ENCODE results near the gene TMEM232. TPM values are rescaled to one million over a fixed set of nuclear protein-coding genes. Genes with fewer than 3 reads are reported as not detected.

TMEM232 gene
- total and polyA plus RNA-seq, 2 donors (not counting 3 experiments of a cell fraction or from before 2014, with no cell fraction given), result 0.17 to 0.38 TPM

DNA sequence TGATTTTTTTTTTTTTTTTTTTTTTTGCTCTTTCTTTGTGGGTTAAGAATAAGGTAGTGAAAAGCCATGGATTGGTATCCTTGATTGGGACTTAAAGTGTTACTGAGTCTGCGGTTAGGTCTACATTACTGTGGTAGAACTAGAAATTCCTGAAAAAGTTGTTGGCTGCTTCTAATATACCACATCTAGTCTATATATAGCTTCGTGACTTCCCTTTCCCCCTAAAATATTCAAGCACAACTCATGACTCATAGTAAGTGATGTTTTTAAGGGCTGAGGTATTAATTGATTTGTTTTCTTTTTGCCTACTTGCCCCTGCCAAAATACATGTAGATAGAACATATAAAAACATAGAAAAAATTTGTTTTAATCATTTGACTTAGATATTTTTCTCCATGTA lies 247.6 kb downstream of the TMEM232 start:
- Histone ChIP-seq H3K79me2 (ENCODE audit: control insufficient read depth, insufficient read depth, low read length) (no peaks in the 10 kb centered on the region), H3K36me3 (ENCODE audit: control insufficient read depth in 2 of 2, extremely low read depth in 1 of 2, insufficient read depth in 2 of 2, low read length in 2 of 2) (no peaks in the 10 kb centered on the region), H4K20me1 (replicated peaks; ENCODE audit: control insufficient read depth, extremely low read depth, insufficient read depth, low read length) (no peaks in the 10 kb centered on the region), H3K4me3 (replicated peaks in 1 of 3; ENCODE audit: insufficient read depth in 1 of 3, low read depth in 1 of 3, low read length in 3 of 3) (no peak overlapping the region), H3K27me3 (ENCODE audit: control insufficient read depth in 2 of 2, insufficient read depth in 2 of 2, low read length in 2 of 2) (no peaks in the 10 kb centered on the region), H3K9ac (replicated peaks; ENCODE audit: extremely low read depth, insufficient read depth, low read length) (no peak overlapping the region), H3K9me1 (replicated peaks; ENCODE audit: control insufficient read depth, extremely low read depth, insufficient read depth, low read length) (no peaks in the 10 kb centered on the region), H2AFZ (ENCODE audit: low read depth, low read length) (no peak overlapping the region), H3K27ac (ENCODE audit: insufficient read depth, low read depth, low read length) (no peak overlapping the region), H3K4me2 (ENCODE audit: insufficient read depth, low read length) (no peak overlapping the region), H3K9me3 (replicated peaks; ENCODE audit: control insufficient read depth, insufficient read depth, low read length) (no peaks in the 10 kb centered on the region), H3K4me1 (ENCODE audit: control insufficient read depth, extremely low read depth, insufficient read depth, low read length) (no peaks in the 10 kb centered on the region)
- FAIRE-seq (no peak), DNase-seq (ENCODE audit: low read depth, low spot score) (no peak)
- TF ChIP-seq MYC (IDR thresholded peaks at IDR 0.05; ENCODE audit: low read depth, low read length) (no peak), EZH2 (IDR thresholded peaks at IDR 0.05; ENCODE audit: borderline replicate concordance, low read depth, low read length, severe bottlenecking) (no peak), POLR2A (IDR thresholded peaks at IDR 0.05; ENCODE audit: low read depth, low read length) (no peak), GATA2 (IDR thresholded peaks at IDR 0.05; ENCODE audit: insufficient read depth, insufficient read length, low read depth, low read length) (no peak), FOS (IDR thresholded peaks at IDR 0.05; ENCODE audit: borderline replicate concordance, insufficient read depth, low read length) (no peak), JUN (IDR thresholded peaks at IDR 0.05; ENCODE audit: borderline replicate concordance, insufficient read depth, insufficient read length, low read depth) (no peak), POLR2AphosphoS5 (IDR thresholded peaks at IDR 0.05; ENCODE audit: insufficient read depth, low read depth, low read length) (no peak)
- TF ChIP-seq, protein P1, sequence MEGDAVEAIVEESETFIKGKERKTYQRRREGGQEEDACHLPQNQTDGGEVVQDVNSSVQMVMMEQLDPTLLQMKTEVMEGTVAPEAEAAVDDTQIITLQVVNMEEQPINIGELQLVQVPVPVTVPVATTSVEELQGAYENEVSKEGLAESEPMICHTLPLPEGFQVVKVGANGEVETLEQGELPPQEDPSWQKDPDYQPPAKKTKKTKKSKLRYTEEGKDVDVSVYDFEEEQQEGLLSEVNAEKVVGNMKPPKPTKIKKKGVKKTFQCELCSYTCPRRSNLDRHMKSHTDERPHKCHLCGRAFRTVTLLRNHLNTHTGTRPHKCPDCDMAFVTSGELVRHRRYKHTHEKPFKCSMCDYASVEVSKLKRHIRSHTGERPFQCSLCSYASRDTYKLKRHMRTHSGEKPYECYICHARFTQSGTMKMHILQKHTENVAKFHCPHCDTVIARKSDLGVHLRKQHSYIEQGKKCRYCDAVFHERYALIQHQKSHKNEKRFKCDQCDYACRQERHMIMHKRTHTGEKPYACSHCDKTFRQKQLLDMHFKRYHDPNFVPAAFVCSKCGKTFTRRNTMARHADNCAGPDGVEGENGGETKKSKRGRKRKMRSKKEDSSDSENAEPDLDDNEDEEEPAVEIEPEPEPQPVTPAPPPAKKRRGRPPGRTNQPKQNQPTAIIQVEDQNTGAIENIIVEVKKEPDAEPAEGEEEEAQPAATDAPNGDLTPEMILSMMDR (IDR thresholded peaks at IDR 0.05; ENCODE audit: extremely low read depth in 1 of 2, insufficient read depth in 1 of 2, low read depth in 1 of 2, low read length in 2 of 2), result no peak
- TF ChIP-seq, protein P2, sequence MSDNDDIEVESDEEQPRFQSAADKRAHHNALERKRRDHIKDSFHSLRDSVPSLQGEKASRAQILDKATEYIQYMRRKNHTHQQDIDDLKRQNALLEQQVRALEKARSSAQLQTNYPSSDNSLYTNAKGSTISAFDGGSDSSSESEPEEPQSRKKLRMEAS (IDR thresholded peaks at IDR 0.05; ENCODE audit: insufficient read depth, insufficient read length), result no peak
- ChIA-PET CTCF (no interaction called here), POLR2A (no interaction called here)
- no TSS peak for BruUV-seq (replicated peaks)
- intact Hi-C loops (cut with micrococcal nuclease), result no loop called here
- dilution Hi-C loops (cut with MboI; ENCODE audit: extremely low pct_ligation_motif_present, low sequenced_read_pairs), result no loop called here
